ENCODE measurements around the gene CCDC91.
A peak's percentile ranks its signal among the peaks of the same experiment; 100 is the strongest.

CCDC91 gene

DNA sequence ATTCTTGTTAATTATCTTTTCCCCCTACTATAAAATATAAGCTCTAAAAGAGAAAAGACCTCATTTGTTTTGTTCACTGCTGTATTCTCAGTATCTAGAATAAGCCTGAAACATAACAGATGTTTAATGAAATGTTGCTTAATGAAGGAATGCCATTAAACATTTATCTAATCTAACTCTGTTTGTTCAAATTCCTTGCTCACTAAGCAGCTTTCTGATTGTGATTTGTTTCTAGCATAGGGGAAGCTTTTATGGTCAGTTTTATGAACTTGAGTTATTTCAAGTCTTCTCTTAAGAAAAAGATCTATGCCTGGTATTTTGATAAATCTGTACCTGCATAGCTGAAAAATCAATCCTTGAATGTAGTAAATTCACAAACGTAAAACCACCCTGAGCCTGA, 308.6 kb downstream of the CCDC91 start:
- Histone ChIP-seq H3K4me2 (ENCODE audit: low read length) (no peak overlapping the region), H3K14ac (ENCODE audit: low read length) (no peak overlapping the region), H3K4ac (ENCODE audit: low read depth, low read length) (no peak overlapping the region), H4K12ac (ENCODE audit: low read depth, low read length) (no peak overlapping the region), H3K79me2 (ENCODE audit: control insufficient read depth, insufficient read depth, low read length, poor library complexity) (no peaks in the 10 kb centered on the region), H3K79me1 (ENCODE audit: low read length) (no peaks in the 10 kb centered on the region), H2BK12ac (ENCODE audit: low read length) (no peak overlapping the region), H3K27ac (ENCODE audit: low read depth, low read length) (no peak overlapping the region), H4K8ac (ENCODE audit: low read depth, low read length) (no peak overlapping the region), H3K18ac (ENCODE audit: low read length) (no peak overlapping the region), H2AFZ (ENCODE audit: insufficient read depth, low read length, poor library complexity) (no peak overlapping the region), H2BK5ac (ENCODE audit: low read depth, low read length, poor library complexity) (no peak overlapping the region), H3K36me3 (ENCODE audit: control insufficient read depth in 1 of 2, insufficient read depth in 2 of 2, low read length in 2 of 2) (no peaks in the 10 kb centered on the region), H3K23ac (ENCODE audit: low read length) (no peak overlapping the region), H3K4me3 (ENCODE audit: low read depth, low read length) (no peak overlapping the region), H3K4me1 (ENCODE audit: control insufficient read depth in 1 of 2, insufficient read depth in 2 of 2, low read length in 2 of 2) (no peaks in the 10 kb centered on the region), H4K91ac (ENCODE audit: low read depth, low read length) (no peak overlapping the region), H3K9ac (ENCODE audit: low read length) (no peak overlapping the region), H2AK5ac (ENCODE audit: low read length) (no peak overlapping the region), H3K9me3 (ENCODE audit: insufficient read depth, low read depth, low read length) (no peaks in the 10 kb centered on the region), H2BK120ac (ENCODE audit: insufficient read depth, low read length, poor library complexity) (no peak overlapping the region), H3K27me3 (ENCODE audit: insufficient read depth, low read length) (no peaks in the 10 kb centered on the region)
- DNase-seq, result no peak
- WGBS (ENCODE audit: extremely low coverage, insufficient coverage, insufficient read length), result no CpG with 5 or more reads among the region's 1 CpG

DNA sequence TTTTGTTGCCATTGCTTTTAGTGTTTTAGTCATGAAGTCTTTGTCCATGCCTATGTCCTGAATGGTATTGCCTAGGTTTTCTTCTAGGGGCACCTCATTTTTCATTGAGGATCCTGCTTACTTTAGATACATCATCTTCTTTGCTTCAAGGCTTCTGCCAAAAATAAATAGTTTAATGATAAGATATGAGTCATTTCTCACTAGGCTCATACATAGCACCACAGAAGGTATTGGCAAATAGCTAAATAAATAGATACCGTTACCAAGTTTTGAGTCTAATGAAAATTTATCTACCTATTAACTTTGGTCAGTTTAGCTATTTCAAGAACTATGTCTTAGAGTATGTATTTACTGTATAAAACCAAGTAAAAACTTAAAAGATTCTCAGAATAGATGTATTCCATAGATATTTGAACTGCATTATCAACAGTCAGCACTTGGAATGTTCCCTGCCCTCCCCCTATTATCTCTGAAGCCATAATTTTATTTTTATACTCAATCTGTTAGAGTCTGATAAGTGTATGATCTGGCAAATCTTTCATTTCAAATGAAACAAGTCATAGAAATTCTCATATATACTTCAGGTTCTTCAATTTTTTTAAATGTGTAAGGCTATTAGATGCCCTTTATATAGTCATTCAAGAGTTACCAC, 310.2 kb downstream of the CCDC91 start:
- Histone ChIP-seq H3K14ac (ENCODE audit: low read length) (no peak overlapping the region), H3K9me3 (ENCODE audit: insufficient read depth, low read depth, low read length) (no peaks in the 10 kb centered on the region), H2BK120ac (ENCODE audit: insufficient read depth, low read length, poor library complexity) (no peak overlapping the region), H2AFZ (ENCODE audit: insufficient read depth, low read length, poor library complexity) (no peak overlapping the region), H4K8ac (ENCODE audit: low read depth, low read length) (no peak overlapping the region), H2AK5ac (ENCODE audit: low read length) (no peak overlapping the region), H3K36me3 (ENCODE audit: control insufficient read depth in 1 of 2, insufficient read depth in 2 of 2, low read length in 2 of 2) (no peaks in the 10 kb centered on the region), H3K27me3 (ENCODE audit: insufficient read depth, low read length) (no peaks in the 10 kb centered on the region), H3K79me2 (ENCODE audit: control insufficient read depth, insufficient read depth, low read length, poor library complexity) (no peaks in the 10 kb centered on the region), H4K12ac (ENCODE audit: low read depth, low read length) (no peak overlapping the region), H3K4me2 (ENCODE audit: low read length) (no peak overlapping the region), H3K18ac (ENCODE audit: low read length) (no peak overlapping the region), H3K9ac (ENCODE audit: low read length) (no peak overlapping the region), H3K4me3 (ENCODE audit: low read depth, low read length) (no peak overlapping the region), H3K23ac (ENCODE audit: low read length) (no peak overlapping the region), H3K27ac (ENCODE audit: low read depth, low read length) (no peak overlapping the region), H4K91ac (ENCODE audit: low read depth, low read length) (no peak overlapping the region), H2BK12ac (ENCODE audit: low read length) (no peak overlapping the region), H2BK5ac (ENCODE audit: low read depth, low read length, poor library complexity) (no peak overlapping the region), H3K79me1 (ENCODE audit: low read length) (no peaks in the 10 kb centered on the region), H3K4me1 (ENCODE audit: control insufficient read depth in 1 of 2, insufficient read depth in 2 of 2, low read length in 2 of 2) (no peaks in the 10 kb centered on the region), H3K4ac (ENCODE audit: low read depth, low read length) (no peak overlapping the region)
- no peak for DNase-seq
- WGBS (ENCODE audit: extremely low coverage, insufficient coverage, insufficient read length), result no CpG with 5 or more reads among the region's 1 CpG

DNA sequence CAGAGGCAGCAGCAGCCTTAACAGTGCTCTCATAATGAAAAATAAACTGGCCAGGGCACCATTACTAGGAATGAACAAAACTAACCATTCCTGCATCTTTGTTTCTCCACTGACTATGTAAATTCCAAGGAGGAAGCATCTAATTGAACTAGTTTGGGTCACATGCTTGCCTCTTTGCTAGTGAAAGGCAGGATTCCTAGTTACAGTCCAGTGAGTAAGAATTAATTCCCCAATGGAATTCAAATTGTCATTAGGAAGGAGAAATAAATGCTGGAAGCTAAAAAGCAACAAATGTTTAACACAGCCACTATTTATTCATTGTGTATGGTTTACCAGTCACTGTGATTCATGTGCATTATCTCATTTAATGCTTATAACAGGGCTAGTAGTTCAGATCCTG, 316.0 kb downstream of the CCDC91 start:
- Histone ChIP-seq H3K9me3 (ENCODE audit: insufficient read depth, low read depth, low read length) (no peaks in the 10 kb centered on the region), H4K8ac (ENCODE audit: low read depth, low read length) (no peak overlapping the region), H2BK5ac (ENCODE audit: low read depth, low read length, poor library complexity) (no peak overlapping the region), H3K79me1 (ENCODE audit: low read length) (no peaks in the 10 kb centered on the region), H3K27ac (ENCODE audit: low read depth, low read length) (no peak overlapping the region), H2AFZ (ENCODE audit: insufficient read depth, low read length, poor library complexity) (no peak overlapping the region), H3K79me2 (ENCODE audit: control insufficient read depth, insufficient read depth, low read length, poor library complexity) (no peaks in the 10 kb centered on the region), H3K4me3 (ENCODE audit: low read depth, low read length) (no peak overlapping the region), H4K91ac (ENCODE audit: low read depth, low read length) (no peak overlapping the region), H3K18ac (ENCODE audit: low read length) (no peak overlapping the region), H3K36me3 (ENCODE audit: control insufficient read depth in 1 of 2, insufficient read depth in 2 of 2, low read length in 2 of 2) (no peaks in the 10 kb centered on the region), H3K4me1 (ENCODE audit: control insufficient read depth in 1 of 2, insufficient read depth in 2 of 2, low read length in 2 of 2) (no peaks in the 10 kb centered on the region), H3K23ac (ENCODE audit: low read length) (no peak overlapping the region), H3K27me3 (ENCODE audit: insufficient read depth, low read length) (no peaks in the 10 kb centered on the region), H2BK12ac (ENCODE audit: low read length) (no peak overlapping the region), H3K14ac (ENCODE audit: low read length) (no peak overlapping the region), H3K4me2 (ENCODE audit: low read length) (no peak overlapping the region), H2BK120ac (ENCODE audit: insufficient read depth, low read length, poor library complexity) (no peak overlapping the region), H4K12ac (ENCODE audit: low read depth, low read length) (no peak overlapping the region), H2AK5ac (ENCODE audit: low read length) (no peak overlapping the region), H3K9ac (ENCODE audit: low read length) (no peak overlapping the region), H3K4ac (ENCODE audit: low read depth, low read length) (no peak overlapping the region)
- peak in 1 of 2 donors; percentile 46 for DNase-seq

DNA sequence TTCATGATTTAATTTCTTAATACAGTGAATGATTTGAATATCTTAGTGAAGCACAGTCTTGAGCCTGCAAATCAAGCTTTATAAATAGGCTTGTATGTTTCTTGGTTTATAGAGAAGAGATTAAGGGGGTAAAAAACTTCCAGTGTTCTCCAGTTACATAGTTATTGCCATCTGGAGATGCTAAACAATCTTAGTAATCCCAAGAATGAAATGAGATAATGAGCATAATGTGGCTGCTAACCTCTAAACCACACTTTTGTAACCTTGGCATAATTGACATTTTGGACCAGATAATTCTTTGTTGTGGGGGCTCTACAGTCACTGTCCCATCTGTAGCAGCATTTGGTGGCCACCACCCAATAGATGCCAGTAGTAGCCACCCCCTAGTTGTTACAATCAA, 316.8 kb downstream of the CCDC91 start:
- Histone ChIP-seq H3K79me1 (ENCODE audit: low read length) (no peaks in the 10 kb centered on the region), H3K4me3 (ENCODE audit: low read depth, low read length) (no peak overlapping the region), H4K91ac (ENCODE audit: low read depth, low read length) (no peak overlapping the region), H3K4ac (ENCODE audit: low read depth, low read length) (no peak overlapping the region), H2AK5ac (ENCODE audit: low read length) (no peak overlapping the region), H3K4me1 (ENCODE audit: control insufficient read depth in 1 of 2, insufficient read depth in 2 of 2, low read length in 2 of 2) (no peaks in the 10 kb centered on the region), H3K27me3 (ENCODE audit: insufficient read depth, low read length) (no peaks in the 10 kb centered on the region), H2BK120ac (ENCODE audit: insufficient read depth, low read length, poor library complexity) (no peak overlapping the region), H3K79me2 (ENCODE audit: control insufficient read depth, insufficient read depth, low read length, poor library complexity) (no peaks in the 10 kb centered on the region), H4K12ac (ENCODE audit: low read depth, low read length) (no peak overlapping the region), H3K27ac (ENCODE audit: low read depth, low read length) (no peak overlapping the region), H3K14ac (ENCODE audit: low read length) (no peak overlapping the region), H3K36me3 (ENCODE audit: control insufficient read depth in 1 of 2, insufficient read depth in 2 of 2, low read length in 2 of 2) (no peaks in the 10 kb centered on the region), H4K8ac (ENCODE audit: low read depth, low read length) (no peak overlapping the region), H3K9ac (ENCODE audit: low read length) (no peak overlapping the region), H3K18ac (ENCODE audit: low read length) (no peak overlapping the region), H3K9me3 (ENCODE audit: insufficient read depth, low read depth, low read length) (no peaks in the 10 kb centered on the region), H2BK12ac (ENCODE audit: low read length) (no peak overlapping the region), H2AFZ (ENCODE audit: insufficient read depth, low read length, poor library complexity) (no peak overlapping the region), H3K4me2 (ENCODE audit: low read length) (no peak overlapping the region), H2BK5ac (ENCODE audit: low read depth, low read length, poor library complexity) (no peak overlapping the region), H3K23ac (ENCODE audit: low read length) (no peak overlapping the region)
- peak in 1 of 2 donors; percentile 49 for DNase-seq

Data from trophoblast cell (in vitro differentiated cells and primary cell).